Tongue (tissue), 2 donors: ENCODE measurements around the gene TMEM119. TPM values are rescaled to one million over a fixed set of nuclear protein-coding genes. Genes with fewer than 3 reads are reported as not detected.

Experiments
- DNase-seq: peaks from one replicate; pipeline ENCODE4 v3.0.0-alpha.2; 2015
- total RNA-seq: library from RNA; depleted of rRNA; stranded (reverse); fragments of >200 nt; gene quantifications from one replicate; pipeline ENCODE4 v1.2.3, GENCODE V29; 2014

The TMEM119 gene
- total RNA-seq, 1 donor from 2014 or later: 42.0 TPM

GRCh38 chr12:108615918-108616317, 18.0 kb upstream of the TMEM119 start:
- no peak for DNase-seq

- no peak for DNase-seq
These were observed 16.8 kb upstream of the TMEM119 start for GRCh38 chr12:108614639-108615038.

GRCh38 chr12:108614041-108614440, 16.2 kb upstream of the TMEM119 start:
- no peak for DNase-seq

GRCh38 chr12:108613548-108613947, 15.7 kb upstream of the TMEM119 start:
- DNase-seq: no peak

DNA sequence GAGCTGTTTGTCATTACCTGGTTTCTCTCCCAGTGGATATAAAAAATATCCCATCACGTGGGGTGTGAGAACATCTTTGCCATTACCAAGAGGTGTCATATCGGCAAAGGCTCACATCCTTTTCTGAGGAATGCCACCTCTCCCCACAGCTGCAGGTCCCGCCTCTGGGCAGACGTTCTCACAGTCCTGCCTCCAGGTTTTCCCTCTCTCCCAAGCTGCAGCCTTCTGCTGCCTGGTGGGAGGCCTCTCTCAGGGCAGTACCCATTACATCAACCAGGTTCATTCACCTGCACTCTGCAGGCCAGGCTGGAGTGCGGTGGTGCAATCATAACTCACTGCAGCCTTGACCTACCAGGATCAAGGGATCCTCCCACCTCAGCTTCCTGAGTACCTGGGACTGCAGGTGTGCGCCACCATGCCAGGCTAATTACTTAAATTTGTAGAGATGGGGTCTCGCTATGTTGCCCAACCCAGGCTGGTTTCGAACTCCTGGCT, 15.0 kb upstream of the TMEM119 start:
- no peak for DNase-seq

- no peak for DNase-seq
These were observed 14.1 kb upstream of the TMEM119 start for GRCh38 chr12:108611884-108612415.

GRCh38 chr12:108610856-108611605, 13.1 kb upstream of the TMEM119 start:
- no peak for DNase-seq

GRCh38 chr12:108610336-108610815, 12.5 kb upstream of the TMEM119 start:
- no peak for DNase-seq

- DNase-seq: peak; percentile 97
These were observed 11.9 kb upstream of the TMEM119 start for GRCh38 chr12:108609537-108610335.

DNA sequence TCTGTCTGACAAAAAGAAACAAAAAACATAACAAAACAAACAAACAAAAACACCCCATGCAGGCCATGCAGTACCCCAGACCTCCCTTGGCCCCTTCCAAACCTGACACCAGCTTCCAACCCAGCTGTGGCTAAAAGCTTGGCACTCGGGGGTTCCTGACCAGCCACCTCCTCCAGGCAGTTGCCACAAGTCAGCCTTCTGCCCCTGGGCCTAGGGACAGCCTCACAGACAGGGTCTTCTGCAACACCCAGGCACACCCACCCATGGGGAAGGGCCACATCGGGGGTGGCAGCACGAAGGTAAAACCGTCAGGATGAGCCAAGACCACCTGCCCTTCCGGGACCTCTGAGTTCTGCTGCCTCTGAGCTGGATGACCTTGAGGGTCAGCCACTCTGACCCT, 10.7 kb upstream of the TMEM119 start:
- no peak for DNase-seq

DNA sequence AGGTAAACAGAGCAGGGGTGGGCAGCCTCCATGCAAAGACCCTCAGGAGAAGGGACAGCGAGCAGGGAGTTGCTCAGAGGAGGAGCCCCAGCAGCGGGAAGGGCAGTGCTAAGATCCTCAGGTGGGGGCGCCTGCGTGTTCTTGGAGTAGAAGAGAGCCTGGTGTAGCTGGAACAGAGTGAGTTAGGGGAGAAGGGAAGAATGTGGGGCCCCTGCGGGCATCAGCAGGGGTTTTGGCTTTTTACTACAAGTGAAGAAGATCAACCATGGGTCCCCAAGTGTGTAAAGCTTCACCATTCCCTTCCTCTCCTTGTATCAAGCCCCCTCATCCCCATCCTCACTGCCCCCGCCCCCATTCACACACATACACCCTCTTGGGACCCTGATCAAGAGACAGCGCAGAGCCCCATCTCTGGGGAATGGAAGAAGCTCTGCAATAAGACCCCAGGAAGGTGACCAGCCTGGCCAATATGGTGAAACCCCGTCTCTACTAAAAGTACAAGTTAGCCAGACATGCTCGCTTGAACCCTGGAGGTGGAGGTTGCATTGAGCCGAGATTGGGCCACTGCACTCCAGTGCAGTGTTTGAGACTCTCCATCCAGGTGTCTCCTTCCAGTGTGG, 10.2 kb upstream of the TMEM119 start:
- no peak for DNase-seq

DNA sequence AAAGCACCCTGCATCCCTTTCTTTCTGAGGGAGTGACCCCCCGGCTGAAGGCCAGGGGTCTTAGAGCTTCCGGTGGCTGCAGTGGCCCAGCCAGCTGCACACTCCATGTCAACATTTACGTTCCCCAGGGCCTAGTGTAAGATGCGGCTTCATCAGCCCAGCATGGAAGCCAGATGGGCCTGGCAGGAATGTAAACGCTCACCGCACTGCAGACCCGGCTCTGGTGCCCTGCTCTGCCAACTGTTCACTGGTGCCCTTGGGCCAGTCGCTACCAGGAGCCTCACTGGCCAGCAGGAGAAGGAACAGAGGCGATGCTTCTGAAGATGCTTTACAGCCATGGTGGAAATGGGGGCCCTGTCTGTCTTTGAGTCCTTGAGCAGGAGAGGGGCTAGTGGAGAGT, 8.6 kb upstream of the TMEM119 start:
- DNase-seq: no peak

- DNase-seq: no peak
These were observed 8.0 kb upstream of the TMEM119 start for GRCh38 chr12:108605690-108606406.

- no peak for DNase-seq
These were observed 7.3 kb upstream of the TMEM119 start for GRCh38 chr12:108605000-108605689.

GRCh38 chr12:108604208-108604941, 6.5 kb upstream of the TMEM119 start:
- no peak for DNase-seq

DNA sequence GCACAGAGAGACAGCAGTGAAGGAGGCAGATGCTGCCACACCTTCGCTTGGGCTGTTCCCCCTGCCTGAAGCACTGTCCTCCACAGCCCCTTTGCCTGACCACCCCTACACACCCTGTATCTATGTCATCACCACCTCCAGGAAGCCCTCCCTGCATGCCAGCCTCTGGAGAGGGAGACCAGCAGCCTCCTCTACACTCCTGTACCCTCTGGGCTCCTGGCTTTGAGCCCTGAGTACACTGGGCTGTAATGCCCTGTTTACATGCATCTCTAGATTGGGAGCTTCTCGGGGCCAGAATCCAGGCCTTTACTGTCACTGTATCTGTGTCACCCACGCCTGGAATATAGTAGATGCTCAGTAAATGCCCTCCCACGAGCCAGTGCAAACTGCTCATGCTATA, 5.9 kb upstream of the TMEM119 start:
- no peak for DNase-seq

DNA sequence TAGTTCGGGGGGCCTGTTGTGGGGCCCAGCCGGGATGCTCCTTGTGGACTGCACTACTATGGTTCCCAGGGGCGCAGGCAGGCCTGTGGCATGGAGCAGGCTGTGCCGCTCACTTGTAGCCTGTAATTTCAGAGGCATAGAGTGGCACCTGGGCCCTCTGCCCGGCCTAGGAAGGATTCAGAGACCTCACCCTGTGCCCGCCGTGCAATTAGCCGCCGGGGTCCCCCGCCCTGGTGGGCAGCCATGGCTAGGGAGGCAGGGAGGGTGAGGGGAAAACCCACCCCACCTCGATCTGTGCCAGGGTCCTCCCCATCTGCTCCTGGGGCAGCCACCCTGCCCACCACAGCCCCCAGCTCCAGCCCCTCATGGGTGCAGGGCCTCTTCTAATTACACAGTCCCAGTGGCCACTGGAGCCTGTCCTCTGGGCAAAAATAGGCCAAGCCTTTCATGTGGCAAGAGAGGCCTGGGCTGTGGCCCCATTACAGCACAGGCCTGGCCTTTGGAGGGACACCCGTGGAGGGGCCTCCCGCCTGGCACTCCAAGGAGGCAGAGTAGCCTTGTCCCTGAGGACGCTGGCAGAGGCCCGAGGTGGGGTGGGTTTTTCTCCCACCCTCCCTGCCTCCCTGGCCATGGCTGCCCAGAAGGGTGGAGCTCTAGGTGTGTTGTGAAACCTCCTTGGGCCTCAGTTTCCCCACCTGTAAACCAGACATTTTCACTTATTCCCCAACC, 5.3 kb upstream of the TMEM119 start:
- no peak for DNase-seq

- no peak for DNase-seq
These were observed 4.4 kb upstream of the TMEM119 start for GRCh38 chr12:108602209-108602705.

GRCh38 chr12:108600702-108601007, 2.8 kb upstream of the TMEM119 start:
- DNase-seq: no peak
